Islet precursor cell (in vitro differentiated cells): ENCODE measurements around the gene PLCD3.
A peak's percentile ranks its signal among the peaks of the same experiment; 100 is the strongest.

Experiments used
- DNase-seq: peaks from one replicate; pipeline ENCODE4 v3.0.0-alpha.2; 2018

Gene PLCD3

DNA sequence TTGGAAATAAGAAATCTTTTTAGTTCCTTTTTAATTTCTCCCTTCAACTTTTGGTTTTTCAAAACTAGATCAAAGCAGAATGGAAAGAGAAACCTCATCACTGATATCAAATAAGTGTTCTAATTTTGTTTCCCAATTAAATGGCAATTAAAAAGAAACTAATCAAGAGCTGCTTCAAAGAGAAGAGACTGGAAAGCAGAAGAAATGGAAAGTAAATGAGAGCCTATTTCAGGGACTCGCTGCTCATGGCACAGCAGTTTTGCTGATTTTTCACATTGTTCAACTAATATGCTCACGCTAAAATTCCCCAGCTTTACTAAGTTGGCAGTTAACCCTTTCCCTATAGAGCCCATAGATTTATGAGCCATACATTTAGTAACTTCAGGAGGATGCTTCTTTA, 64.7 kb downstream of the PLCD3 start:
- DNase-seq: no peak

- no peak for DNase-seq
Measured at GRCh38 chr17:45063198-45063597, 69.1 kb downstream of the PLCD3 start.

DNA sequence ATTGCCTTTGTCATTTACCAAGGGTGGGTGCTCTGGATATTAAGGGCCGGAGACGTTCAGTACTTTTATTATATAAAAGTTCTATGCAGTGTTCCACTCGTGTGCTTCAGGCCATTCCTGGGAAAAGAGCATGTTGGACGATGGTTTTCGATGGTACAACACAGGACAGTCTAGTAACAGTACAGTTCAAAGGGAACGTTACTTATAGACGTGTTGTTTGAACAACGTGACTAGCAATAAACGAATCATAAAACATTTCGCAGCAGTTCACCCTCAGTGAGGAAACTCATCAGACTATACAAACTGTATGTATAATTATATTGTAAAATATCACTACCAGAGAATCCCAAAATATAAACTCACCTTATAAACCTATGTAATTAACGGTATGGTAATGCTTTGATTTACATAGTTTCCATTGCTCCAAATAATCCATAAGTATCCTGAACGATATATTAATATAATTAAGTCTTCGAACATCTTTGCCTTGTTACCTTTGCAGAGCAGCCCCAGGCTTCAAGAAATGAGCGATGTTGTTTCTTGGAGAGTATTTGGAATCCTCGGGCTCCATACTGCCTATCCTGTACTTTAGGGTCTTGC, 70.6 kb downstream of the PLCD3 start:
- DNase-seq: no peak

DNA sequence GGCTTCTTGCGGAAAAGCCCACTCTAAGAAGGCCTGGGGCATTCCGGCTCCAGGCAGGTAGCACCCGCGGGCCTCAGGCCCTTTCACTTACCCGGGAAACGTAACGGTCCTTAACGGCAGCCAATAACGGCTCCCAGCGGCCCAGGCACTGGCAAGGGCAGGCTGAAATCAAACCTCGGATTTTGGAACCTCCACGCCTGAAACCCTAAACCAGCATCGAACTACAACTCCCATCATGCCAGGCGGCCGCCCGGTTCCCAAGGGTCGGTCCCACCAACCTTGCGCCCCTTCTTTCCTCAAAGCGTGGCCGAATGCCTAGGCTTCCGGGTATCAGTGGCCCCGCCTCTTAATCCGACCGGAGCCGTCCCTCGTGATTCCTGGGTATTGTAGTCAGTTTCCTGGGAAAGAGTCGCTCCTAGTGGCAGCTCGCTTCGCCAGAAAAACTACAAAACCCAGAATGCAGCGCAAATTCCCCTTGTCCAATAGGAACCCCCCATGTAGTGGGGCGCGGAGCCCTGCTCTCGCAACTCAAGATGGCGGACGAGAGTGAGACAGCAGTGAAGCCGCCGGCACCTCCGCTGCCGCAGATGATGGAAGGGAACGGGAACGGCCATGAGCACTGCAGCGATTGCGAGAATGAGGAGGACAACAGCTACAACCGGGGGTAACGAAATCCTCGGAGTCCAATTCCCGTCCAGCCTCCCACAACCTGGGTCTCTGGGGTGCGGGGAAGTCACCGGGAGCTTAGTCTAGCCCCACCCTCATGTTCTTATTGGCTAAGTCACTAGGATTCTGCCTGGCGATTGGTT, 71.3 kb downstream of the PLCD3 start, which contains the start of gene NMT1:
TSS of gene NMT1 (plus strand) at position 521 of the 809 bp plus-strand sequence. CDS start at position 534, 13 bp downstream.
- DNase-seq: peak; percentile 100

GRCh38 chr17:45060382-45060796, 71.9 kb downstream of the PLCD3 start:
- no peak for DNase-seq
